CD4-positive, alpha-beta T cell (primary cell): ENCODE data around the gene SSH2. TPM values are rescaled to one million over a fixed set of nuclear protein-coding genes. Genes with fewer than 3 reads are reported as not detected.

ENCODE experiments used
- ATAC-seq: fragments of 200-7000 bp; cut with Tn5 transposase; one replicate; pipeline ENCODE4 v1.10.0; 2022; ENCODE audit warnings: mild to moderate bottlenecking; ENCODE audit not compliant: poor library complexity
- CTCF ChIA-PET: fragments of 350-600 bp; sonication (Branson Sonifier 250); formaldehyde crosslinking; loops from one replicate; lab custom pipeline; 2021; ENCODE audit warnings: antibody characterized with exemption, inconsistent platforms; lab: Charles Lee
- POLR2A ChIA-PET: fragments of 350-600 bp; sonication (Branson Sonifier 250); formaldehyde crosslinking; loops from one replicate; lab custom pipeline; 2021; ENCODE audit warnings: antibody characterized with exemption, inconsistent platforms; lab: Charles Lee
- DNase-seq, 14 experiments: peaks; one replicate each; pipeline ENCODE4 v3.0.0-alpha.2; 2013 to 2020; ENCODE audit warnings: mixed read lengths in 2 of 14
- H3K27ac ChIP-seq, 2 donors: one replicate each; pipeline versions ENCODE4 v1.5.1 to v1.7.0; 2013; ENCODE audit warnings: low read length in 2 of 2, low read depth in 1 of 2, mild to moderate bottlenecking in 1 of 2
- H3K27me3 ChIP-seq, 2 experiments: 1 replicate in 1 of 2; 2 replicates in 1 of 2; pipeline versions ENCODE4 v1.6.1 to v1.7.0; 2013; ENCODE audit warnings: low read length in 2 of 2, control low read depth in 1 of 2, mild to moderate bottlenecking in 1 of 2, moderate library complexity in 1 of 2; ENCODE audit not compliant: insufficient read depth in 2 of 2, control insufficient read depth in 1 of 2
- H3K36me3 ChIP-seq: one replicate; pipeline ENCODE4 v1.6.1; 2013; ENCODE audit warnings: low read length, control low read depth; ENCODE audit not compliant: insufficient read depth
- H3K4me1 ChIP-seq: one replicate; pipeline ENCODE4 v1.6.1; 2013; ENCODE audit warnings: low read length, control low read depth; ENCODE audit not compliant: insufficient read depth
- H3K4me3 ChIP-seq: one replicate; pipeline ENCODE4 v1.5.1; 2013; ENCODE audit warnings: mild to moderate bottlenecking, low read length, moderate library complexity
- H3K9me3 ChIP-seq, 2 experiments: 1 replicate in 1 of 2; 2 replicates in 1 of 2; pipeline versions ENCODE4 v1.6.1 to v1.7.0; 2013; ENCODE audit warnings: low read length in 2 of 2, mild to moderate bottlenecking in 2 of 2, control low read depth in 1 of 2, moderate library complexity in 1 of 2; ENCODE audit not compliant: control insufficient read depth in 1 of 2, insufficient read depth in 1 of 2
- H3K27ac Mint-ChIP-seq: one replicate; pipeline ENCODE4 v1.8.0; 2020; ENCODE audit warnings: mixed read lengths
- H3K27me3 Mint-ChIP-seq: one replicate; pipeline ENCODE4 v1.8.0; 2021; ENCODE audit warnings: mixed read lengths
- H3K36me3 Mint-ChIP-seq: one replicate; pipeline ENCODE4 v1.8.0; 2021; ENCODE audit warnings: low read depth, mixed read lengths
- H3K4me1 Mint-ChIP-seq: one replicate; pipeline ENCODE4 v1.8.0; 2021; ENCODE audit warnings: low read depth, mixed read lengths
- H3K4me3 Mint-ChIP-seq: one replicate; pipeline ENCODE4 v1.8.0; 2020; ENCODE audit warnings: mild to moderate bottlenecking, mixed read lengths
- H3K9me3 Mint-ChIP-seq: one replicate; pipeline ENCODE4 v1.8.0; 2020; ENCODE audit warnings: mixed read lengths
- intact Hi-C, 2 experiments: fragments of 100-400 bp; cut with DNase I in 1 of 2; cut with micrococcal nuclease in 1 of 2; formaldehyde crosslinking; loops; one replicate each; pipeline versions ENCODE4 v1.15.1 to v1.9.0; 2023 to 2025; cut with DNase I, micrococcal nuclease
- total RNA-seq, 174 experiments: library from RNA in 2 of 174; stranded (reverse) in 2 of 174; gene quantifications; one replicate each; pipeline ENCODE4 v1.2.3 and lab custom pipeline; 2021 to 2026
- TF ChIP-seq, protein P1 (sequence below): fragments of 200-600 bp; IDR thresholded peaks from one replicate; pipeline ENCODE4 v1.8.0; 2022; ENCODE audit warnings: antibody characterized with exemption, mild to moderate bottlenecking

Gene SSH2
- total RNA-seq, 2 experiments from 2014 or later, result 73.4 to 81.5 TPM

GRCh38 chr17:29837531-29837930, 92.5 kb downstream of the SSH2 start:
- ATAC-seq (no peak), DNase-seq (no peak)
- H3K4me3 ChIP-seq, result no peak overlapping the region
- no peak overlapping the region for H3K27ac ChIP-seq
- H3K4me1 Mint-ChIP-seq, result peaks cover 4% of the 10 kb centered on the region
- ChIA-PET POLR2A (no interaction called here), CTCF (no interaction called here)
- no peaks in the 10 kb centered on the region for H3K9me3 Mint-ChIP-seq
- no peak overlapping the region for H3K4me3 Mint-ChIP-seq
- no peaks in the 10 kb centered on the region for H3K36me3 ChIP-seq
- H3K36me3 Mint-ChIP-seq, result no peaks in the 10 kb centered on the region
- TF ChIP-seq, protein P1, sequence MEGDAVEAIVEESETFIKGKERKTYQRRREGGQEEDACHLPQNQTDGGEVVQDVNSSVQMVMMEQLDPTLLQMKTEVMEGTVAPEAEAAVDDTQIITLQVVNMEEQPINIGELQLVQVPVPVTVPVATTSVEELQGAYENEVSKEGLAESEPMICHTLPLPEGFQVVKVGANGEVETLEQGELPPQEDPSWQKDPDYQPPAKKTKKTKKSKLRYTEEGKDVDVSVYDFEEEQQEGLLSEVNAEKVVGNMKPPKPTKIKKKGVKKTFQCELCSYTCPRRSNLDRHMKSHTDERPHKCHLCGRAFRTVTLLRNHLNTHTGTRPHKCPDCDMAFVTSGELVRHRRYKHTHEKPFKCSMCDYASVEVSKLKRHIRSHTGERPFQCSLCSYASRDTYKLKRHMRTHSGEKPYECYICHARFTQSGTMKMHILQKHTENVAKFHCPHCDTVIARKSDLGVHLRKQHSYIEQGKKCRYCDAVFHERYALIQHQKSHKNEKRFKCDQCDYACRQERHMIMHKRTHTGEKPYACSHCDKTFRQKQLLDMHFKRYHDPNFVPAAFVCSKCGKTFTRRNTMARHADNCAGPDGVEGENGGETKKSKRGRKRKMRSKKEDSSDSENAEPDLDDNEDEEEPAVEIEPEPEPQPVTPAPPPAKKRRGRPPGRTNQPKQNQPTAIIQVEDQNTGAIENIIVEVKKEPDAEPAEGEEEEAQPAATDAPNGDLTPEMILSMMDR, result no peak
- H3K4me1 ChIP-seq, result no peaks in the 10 kb centered on the region
- H3K27ac Mint-ChIP-seq, result no peak overlapping the region
- no peaks in the 10 kb centered on the region for H3K9me3 ChIP-seq
- no peaks in the 10 kb centered on the region for H3K27me3 ChIP-seq
- H3K27me3 Mint-ChIP-seq, result no peaks in the 10 kb centered on the region
- intact Hi-C loops, result no loop called here

DNA sequence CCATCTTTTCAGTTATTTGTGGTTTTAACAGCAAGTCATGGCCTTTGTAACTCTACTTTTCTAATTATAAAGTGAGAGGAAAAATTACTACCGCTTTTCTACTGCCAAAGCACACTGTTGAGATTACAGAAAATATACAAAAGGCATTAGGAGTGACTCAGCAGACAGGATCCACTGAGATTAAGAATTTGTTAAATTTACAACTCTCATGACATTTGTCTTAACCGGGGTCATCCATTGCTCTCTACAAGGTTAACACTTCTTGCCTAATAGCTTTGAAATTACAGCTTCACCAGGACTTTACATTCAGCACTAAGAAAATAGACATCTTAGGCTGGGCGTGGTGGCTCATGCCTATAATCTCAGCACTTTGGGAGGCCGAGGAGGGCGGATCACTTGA, 93.4 kb downstream of the SSH2 start:
- Histone ChIP-seq H3K27ac (no peak overlapping the region), H3K4me1 (no peaks in the 10 kb centered on the region), H3K9me3 (no peaks in the 10 kb centered on the region), H3K4me3 (no peak overlapping the region), H3K27me3 (no peaks in the 10 kb centered on the region), H3K36me3 (no peaks in the 10 kb centered on the region)
- ChIA-PET POLR2A (no interaction called here), CTCF (no interaction called here)
- Mint-ChIP-seq H3K36me3 (no peaks in the 10 kb centered on the region), H3K27me3 (no peaks in the 10 kb centered on the region), H3K27ac (no peak overlapping the region), H3K4me1 (peaks cover 4% of the 10 kb centered on the region), H3K9me3 (no peaks in the 10 kb centered on the region), H3K4me3 (no peak overlapping the region)
- ATAC-seq (no peak), DNase-seq (no peak)
- TF ChIP-seq, protein P1, result no peak
- intact Hi-C loops, result no loop called here

DNA sequence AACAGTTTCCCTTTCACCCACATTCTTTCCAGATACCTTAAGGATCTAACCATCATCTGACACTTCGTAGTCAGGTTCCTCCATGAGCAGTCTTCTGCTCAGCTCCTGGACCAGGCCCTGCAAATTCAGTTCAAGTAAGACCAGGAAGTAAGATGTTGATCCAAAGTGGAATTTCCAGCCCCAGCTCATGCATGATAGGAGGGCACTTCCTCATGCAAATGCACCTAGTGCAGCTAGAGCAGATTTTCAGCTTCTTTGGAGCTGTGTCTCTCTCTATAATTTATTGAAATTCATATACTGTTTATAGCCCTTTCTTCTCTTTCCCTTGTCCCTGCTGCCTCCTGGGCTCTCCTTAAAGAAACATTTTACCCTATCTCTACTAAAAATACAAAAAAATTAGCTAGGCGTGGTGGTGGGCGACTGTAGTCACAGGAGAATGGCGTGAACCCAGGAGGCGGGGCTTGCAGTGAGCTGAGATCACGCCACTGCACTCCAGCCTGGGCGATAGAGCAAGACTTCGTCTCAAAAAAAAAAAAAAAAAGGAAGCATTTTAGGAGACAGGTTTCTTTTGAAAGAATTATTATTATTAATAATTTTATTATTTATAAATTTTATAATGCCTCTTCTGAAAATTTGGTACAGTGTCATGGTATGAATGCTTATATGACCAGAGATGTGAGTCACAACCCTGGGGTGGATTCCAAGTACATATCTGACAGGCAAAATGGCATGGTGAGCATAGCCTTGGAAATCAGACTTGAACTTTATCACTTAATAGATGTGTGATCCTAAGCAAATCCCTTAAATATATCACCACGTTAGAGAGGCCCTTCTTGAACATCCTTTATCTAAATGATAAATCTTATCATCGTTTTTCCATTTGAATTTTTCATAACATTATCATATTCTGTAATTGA, 94.3 kb downstream of the SSH2 start:
- Mint-ChIP-seq H3K4me1 (peaks cover 11% of the 10 kb centered on the region), H3K27me3 (no peaks in the 10 kb centered on the region), H3K4me3 (no peak overlapping the region), H3K9me3 (no peaks in the 10 kb centered on the region), H3K27ac (no peak overlapping the region), H3K36me3 (no peaks in the 10 kb centered on the region)
- POLR2A ChIA-PET, result no interaction called here
- Histone ChIP-seq H3K4me1 (no peaks in the 10 kb centered on the region), H3K36me3 (no peaks in the 10 kb centered on the region), H3K4me3 (no peak overlapping the region), H3K9me3 (no peaks in the 10 kb centered on the region), H3K27me3 (no peaks in the 10 kb centered on the region), H3K27ac (no peak overlapping the region)
- ATAC-seq (no peak), DNase-seq (peak in 2 of 14 experiments; percentile 42 to 50)
- CTCF ChIA-PET, result interaction anchor here (0.7 to 0.8 kb wide), 2 partner anchors 28 to 195 kb away, joined by 3 read pairs; no protein-coding TSS in a partner anchor
- intact Hi-C loops, result no loop called here
- TF ChIP-seq, protein P1, result no peak
